DND-41 (cell line): ENCODE data around the gene LBHD1.

Source experiments
- ATAC-seq: fragments of 200-7000 bp; cut with Tn5 transposase; 3 replicates; pipeline ENCODE4 v1.9.1; 2021; ENCODE audit warnings: low read depth; ENCODE audit not compliant: insufficient read depth
- DNase-seq: peaks from one replicate; pipeline ENCODE4 v3.0.0-alpha.2; 2020
- H2AFZ ChIP-seq: 2 replicates; pipeline ENCODE4 v1.6.0; 2012; ENCODE audit warnings: low read depth, low read length
- H3K27ac ChIP-seq: 2 replicates; pipeline ENCODE4 v1.5.1; 2012; ENCODE audit warnings: low read length, inconsistent platforms
- H3K27me3 ChIP-seq: fragments of 200-600 bp; sonication (generic); 2 replicates; pipeline ENCODE4 v1.6.0; 2012; ENCODE audit warnings: low read length, mild to moderate bottlenecking, inconsistent platforms; ENCODE audit not compliant: insufficient read depth, poor library complexity
- H3K36me3 ChIP-seq: 2 replicates; pipeline ENCODE4 v1.5.1; 2012; ENCODE audit warnings: low read length, inconsistent platforms; ENCODE audit not compliant: insufficient read depth
- H3K4me1 ChIP-seq: 2 replicates; pipeline ENCODE4 v1.5.1; 2012; ENCODE audit warnings: mild to moderate bottlenecking, low read length; ENCODE audit not compliant: insufficient read depth
- H3K4me2 ChIP-seq: 2 replicates; pipeline ENCODE4 v1.6.0; 2012; ENCODE audit warnings: mild to moderate bottlenecking, moderate library complexity, low read length, inconsistent platforms; ENCODE audit not compliant: insufficient read depth
- H3K4me3 ChIP-seq, 2 experiments: fragments of 200-600 bp in 1 of 2; shearing (Covaris generic) in 1 of 2; 2 replicates each; pipeline ENCODE4 v1.5.1; 2012 to 2016; ENCODE audit warnings: inconsistent platforms in 2 of 2, low read length in 2 of 2, mild to moderate bottlenecking in 2 of 2, low read depth in 1 of 2, moderate library complexity in 1 of 2
- H3K79me2 ChIP-seq: 2 replicates; pipeline ENCODE4 v1.6.0; 2012; ENCODE audit warnings: low read length, inconsistent platforms; ENCODE audit not compliant: insufficient read depth
- H3K9ac ChIP-seq: 2 replicates; pipeline ENCODE4 v1.6.0; 2012; ENCODE audit warnings: low read depth, mild to moderate bottlenecking, inconsistent platforms, low read length, moderate library complexity
- H3K9me3 ChIP-seq: 2 replicates; pipeline ENCODE4 v1.5.1; 2012; ENCODE audit warnings: low read length, moderate library complexity, mild to moderate bottlenecking, inconsistent platforms; ENCODE audit not compliant: insufficient read depth, severe bottlenecking
- H4K20me1 ChIP-seq: 2 replicates; pipeline ENCODE4 v1.6.0; 2012; ENCODE audit warnings: low read length; ENCODE audit not compliant: insufficient read depth
- EZH2 ChIP-seq: IDR thresholded peaks from 3 replicates; pipeline ENCODE4 v1.6.1; 2012; ENCODE audit warnings: borderline replicate concordance, low read depth, mild to moderate bottlenecking, moderate library complexity, low read length, inconsistent platforms; ENCODE audit not compliant: severe bottlenecking
- TF ChIP-seq, protein P1 (sequence below): IDR thresholded peaks from 2 replicates; pipeline ENCODE4 v1.5.1; 2012; ENCODE audit warnings: borderline replicate concordance, low read length, moderate library complexity, mild to moderate bottlenecking; ENCODE audit not compliant: poor library complexity, severe bottlenecking; ENCODE audit errors: extremely low read depth

The LBHD1 gene

DNA sequence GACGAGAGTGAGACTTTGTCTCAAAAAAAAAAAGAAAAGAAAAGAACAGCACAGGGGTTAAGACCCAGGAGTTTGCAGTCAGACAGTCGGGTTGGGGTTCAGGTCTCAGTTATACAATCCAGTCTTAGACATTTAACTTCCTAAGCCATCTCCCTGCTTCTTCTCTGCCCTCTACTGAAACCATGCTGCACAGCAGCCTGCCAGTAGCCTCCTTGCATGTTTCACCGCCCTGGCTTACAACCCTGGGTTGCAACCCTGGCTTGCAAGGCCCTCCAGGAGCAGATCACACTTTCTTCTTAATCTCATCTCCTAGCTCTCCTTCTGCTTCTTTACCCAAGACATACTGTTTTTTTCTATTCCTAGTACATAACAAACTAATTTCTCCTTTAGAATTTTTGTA, 44.4 kb downstream of the LBHD1 start:
- Histone ChIP-seq H3K9ac (no peak overlapping the region), H2AFZ (no peak overlapping the region), H3K4me3 (no peak overlapping the region), H3K4me2 (no peak overlapping the region), H4K20me1 (peaks cover 4% of the 10 kb centered on the region; the same call in 1 of the 2 replicates), H3K27me3 (no peaks in the 10 kb centered on the region), H3K9me3 (no peaks in the 10 kb centered on the region), H3K27ac (no peak overlapping the region), H3K36me3 (peaks cover 76% of the 10 kb centered on the region), H3K79me2 (no peaks in the 10 kb centered on the region; the same call in 1 of the 2 replicates), H3K4me1 (no peaks in the 10 kb centered on the region)
- 0 out of 3 replicates have a peak, but pooled peaks have one; percentile 40 for ATAC-seq
- DNase-seq, result no peak
- TF ChIP-seq EZH2, result no peak
- TF ChIP-seq, protein P1, sequence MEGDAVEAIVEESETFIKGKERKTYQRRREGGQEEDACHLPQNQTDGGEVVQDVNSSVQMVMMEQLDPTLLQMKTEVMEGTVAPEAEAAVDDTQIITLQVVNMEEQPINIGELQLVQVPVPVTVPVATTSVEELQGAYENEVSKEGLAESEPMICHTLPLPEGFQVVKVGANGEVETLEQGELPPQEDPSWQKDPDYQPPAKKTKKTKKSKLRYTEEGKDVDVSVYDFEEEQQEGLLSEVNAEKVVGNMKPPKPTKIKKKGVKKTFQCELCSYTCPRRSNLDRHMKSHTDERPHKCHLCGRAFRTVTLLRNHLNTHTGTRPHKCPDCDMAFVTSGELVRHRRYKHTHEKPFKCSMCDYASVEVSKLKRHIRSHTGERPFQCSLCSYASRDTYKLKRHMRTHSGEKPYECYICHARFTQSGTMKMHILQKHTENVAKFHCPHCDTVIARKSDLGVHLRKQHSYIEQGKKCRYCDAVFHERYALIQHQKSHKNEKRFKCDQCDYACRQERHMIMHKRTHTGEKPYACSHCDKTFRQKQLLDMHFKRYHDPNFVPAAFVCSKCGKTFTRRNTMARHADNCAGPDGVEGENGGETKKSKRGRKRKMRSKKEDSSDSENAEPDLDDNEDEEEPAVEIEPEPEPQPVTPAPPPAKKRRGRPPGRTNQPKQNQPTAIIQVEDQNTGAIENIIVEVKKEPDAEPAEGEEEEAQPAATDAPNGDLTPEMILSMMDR, result peak; percentile 31

- Histone ChIP-seq H3K4me1 (peaks cover 21% of the 10 kb centered on the region), H4K20me1 (no peaks in the 10 kb centered on the region), H2AFZ (peak overlapping the region; percentile 65; the same call in 1 of the 2 replicates), H3K27ac (peak overlapping the region; percentile 74), H3K79me2 (peaks cover 19% of the 10 kb centered on the region), H3K4me2 (peak overlapping the region; percentile 81; the same call in 1 of the 2 replicates), H3K9me3 (no peaks in the 10 kb centered on the region), H3K27me3 (no peaks in the 10 kb centered on the region), H3K4me3 (0 out of 4 replicates have a peak overlapping the region, but pooled peaks of 1 of the 2 experiments have one; percentile 77), H3K36me3 (peaks cover 32% of the 10 kb centered on the region), H3K9ac (peak overlapping the region; percentile 89; the same call in 1 of the 2 replicates)
- TF ChIP-seq EZH2, result no peak
- TF ChIP-seq, protein P1, result no peak
- ATAC-seq (no peak), DNase-seq (no peak)
Observed at GRCh38 chr11:62622476-62623089, 49.5 kb downstream of the LBHD1 start.

- peak within 1 kb of the TSS; percentile 65 for H2AFZ ChIP-seq
- H3K4me3 ChIP-seq, result peak within 1 kb of the TSS; percentile 56 to 77
- peak; percentile 85 for ATAC-seq
- no peaks in the 10 kb centered on the region for H4K20me1 ChIP-seq
- H3K9ac ChIP-seq, result peak within 1 kb of the TSS; percentile 89
- H3K4me1 ChIP-seq, result peaks cover 21% of the 10 kb centered on the region
- peaks cover 19% of the 10 kb centered on the region for H3K79me2 ChIP-seq
- TF ChIP-seq, protein P1, result peak; percentile 2
- no peak for TF ChIP-seq EZH2
- H3K36me3 ChIP-seq, result peaks cover 28% of the 10 kb centered on the region
- H3K27ac ChIP-seq, result peak within 1 kb of the TSS; percentile 74
- peak; percentile 91 for DNase-seq
- peak within 1 kb of the TSS; percentile 81 for H3K4me2 ChIP-seq
- no peaks in the 10 kb centered on the region for H3K27me3 ChIP-seq
- H3K9me3 ChIP-seq, result no peaks in the 10 kb centered on the region
Observed at GRCh38 chr11:62621567-62622470, 50.2 kb downstream of the LBHD1 start, which contains the start of gene B3GAT3. B3GAT3 (minus strand) TSS chr11:62621986; CDS start chr11:62621947, 39 bp downstream.
